ENCODE data around the gene CCNL2.

DNA sequence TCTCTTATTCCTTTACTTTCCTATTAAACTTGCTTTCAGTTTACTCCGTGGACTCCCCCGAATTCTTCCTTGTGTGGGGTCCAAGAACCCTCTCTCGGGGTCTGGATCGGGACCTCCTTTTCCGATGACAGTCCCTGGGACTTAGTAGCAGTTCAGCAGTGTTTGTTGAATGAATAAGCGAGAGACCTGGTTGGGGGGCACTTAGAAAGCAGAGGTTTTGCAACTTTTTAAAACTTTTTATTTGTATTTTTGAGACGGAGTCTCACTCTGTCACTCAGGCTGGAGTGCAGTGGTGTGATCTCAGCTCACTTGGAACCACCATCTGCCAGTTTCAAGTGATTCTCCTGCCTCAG, 24.1 kb upstream of the CCNL2 start:
- TF ChIP-seq, protein P1, sequence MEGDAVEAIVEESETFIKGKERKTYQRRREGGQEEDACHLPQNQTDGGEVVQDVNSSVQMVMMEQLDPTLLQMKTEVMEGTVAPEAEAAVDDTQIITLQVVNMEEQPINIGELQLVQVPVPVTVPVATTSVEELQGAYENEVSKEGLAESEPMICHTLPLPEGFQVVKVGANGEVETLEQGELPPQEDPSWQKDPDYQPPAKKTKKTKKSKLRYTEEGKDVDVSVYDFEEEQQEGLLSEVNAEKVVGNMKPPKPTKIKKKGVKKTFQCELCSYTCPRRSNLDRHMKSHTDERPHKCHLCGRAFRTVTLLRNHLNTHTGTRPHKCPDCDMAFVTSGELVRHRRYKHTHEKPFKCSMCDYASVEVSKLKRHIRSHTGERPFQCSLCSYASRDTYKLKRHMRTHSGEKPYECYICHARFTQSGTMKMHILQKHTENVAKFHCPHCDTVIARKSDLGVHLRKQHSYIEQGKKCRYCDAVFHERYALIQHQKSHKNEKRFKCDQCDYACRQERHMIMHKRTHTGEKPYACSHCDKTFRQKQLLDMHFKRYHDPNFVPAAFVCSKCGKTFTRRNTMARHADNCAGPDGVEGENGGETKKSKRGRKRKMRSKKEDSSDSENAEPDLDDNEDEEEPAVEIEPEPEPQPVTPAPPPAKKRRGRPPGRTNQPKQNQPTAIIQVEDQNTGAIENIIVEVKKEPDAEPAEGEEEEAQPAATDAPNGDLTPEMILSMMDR (IDR thresholded peaks at IDR 0.05) = no peak
- TF ChIP-seq EP300 (IDR thresholded peaks at IDR 0.05) (no peak), BHLHE40 (IDR thresholded peaks at IDR 0.05; ENCODE audit: low read depth, low read length) (no peak), TP53 (CRISPR knock-in tag; IDR thresholded peaks at IDR 0.05) (no peak), ZFP36 (IDR thresholded peaks at IDR 0.05; ENCODE audit: borderline replicate concordance, partially characterized antibody) (no peak), NFE2L2 (conservative IDR thresholded peaks at IDR 0.05; ENCODE audit: low read length) (no peak), RAD21 (conservative IDR thresholded peaks at IDR 0.05 in 1 of 2, IDR thresholded peaks at IDR 0.05 in 1 of 2) (no peak), SREBF2 (IDR thresholded peaks at IDR 0.05) (no peak), HOXB13 (CRISPR knock-in tag; IDR thresholded peaks at IDR 0.05; ENCODE audit: low read depth) (no peak), POLR2A (IDR thresholded peaks at IDR 0.05; ENCODE audit: low read length) (no peak)
- TF ChIP-seq, protein P2, sequence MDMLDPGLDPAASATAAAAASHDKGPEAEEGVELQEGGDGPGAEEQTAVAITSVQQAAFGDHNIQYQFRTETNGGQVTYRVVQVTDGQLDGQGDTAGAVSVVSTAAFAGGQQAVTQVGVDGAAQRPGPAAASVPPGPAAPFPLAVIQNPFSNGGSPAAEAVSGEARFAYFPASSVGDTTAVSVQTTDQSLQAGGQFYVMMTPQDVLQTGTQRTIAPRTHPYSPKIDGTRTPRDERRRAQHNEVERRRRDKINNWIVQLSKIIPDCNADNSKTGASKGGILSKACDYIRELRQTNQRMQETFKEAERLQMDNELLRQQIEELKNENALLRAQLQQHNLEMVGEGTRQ (IDR thresholded peaks at IDR 0.05) = no peak
- TF ChIP-seq, protein P3, sequence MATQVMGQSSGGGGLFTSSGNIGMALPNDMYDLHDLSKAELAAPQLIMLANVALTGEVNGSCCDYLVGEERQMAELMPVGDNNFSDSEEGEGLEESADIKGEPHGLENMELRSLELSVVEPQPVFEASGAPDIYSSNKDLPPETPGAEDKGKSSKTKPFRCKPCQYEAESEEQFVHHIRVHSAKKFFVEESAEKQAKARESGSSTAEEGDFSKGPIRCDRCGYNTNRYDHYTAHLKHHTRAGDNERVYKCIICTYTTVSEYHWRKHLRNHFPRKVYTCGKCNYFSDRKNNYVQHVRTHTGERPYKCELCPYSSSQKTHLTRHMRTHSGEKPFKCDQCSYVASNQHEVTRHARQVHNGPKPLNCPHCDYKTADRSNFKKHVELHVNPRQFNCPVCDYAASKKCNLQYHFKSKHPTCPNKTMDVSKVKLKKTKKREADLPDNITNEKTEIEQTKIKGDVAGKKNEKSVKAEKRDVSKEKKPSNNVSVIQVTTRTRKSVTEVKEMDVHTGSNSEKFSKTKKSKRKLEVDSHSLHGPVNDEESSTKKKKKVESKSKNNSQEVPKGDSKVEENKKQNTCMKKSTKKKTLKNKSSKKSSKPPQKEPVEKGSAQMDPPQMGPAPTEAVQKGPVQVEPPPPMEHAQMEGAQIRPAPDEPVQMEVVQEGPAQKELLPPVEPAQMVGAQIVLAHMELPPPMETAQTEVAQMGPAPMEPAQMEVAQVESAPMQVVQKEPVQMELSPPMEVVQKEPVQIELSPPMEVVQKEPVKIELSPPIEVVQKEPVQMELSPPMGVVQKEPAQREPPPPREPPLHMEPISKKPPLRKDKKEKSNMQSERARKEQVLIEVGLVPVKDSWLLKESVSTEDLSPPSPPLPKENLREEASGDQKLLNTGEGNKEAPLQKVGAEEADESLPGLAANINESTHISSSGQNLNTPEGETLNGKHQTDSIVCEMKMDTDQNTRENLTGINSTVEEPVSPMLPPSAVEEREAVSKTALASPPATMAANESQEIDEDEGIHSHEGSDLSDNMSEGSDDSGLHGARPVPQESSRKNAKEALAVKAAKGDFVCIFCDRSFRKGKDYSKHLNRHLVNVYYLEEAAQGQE (IDR thresholded peaks at IDR 0.05) = no peak
